ENCODE measurements around the gene DHX35.

DHX35 gene

DNA sequence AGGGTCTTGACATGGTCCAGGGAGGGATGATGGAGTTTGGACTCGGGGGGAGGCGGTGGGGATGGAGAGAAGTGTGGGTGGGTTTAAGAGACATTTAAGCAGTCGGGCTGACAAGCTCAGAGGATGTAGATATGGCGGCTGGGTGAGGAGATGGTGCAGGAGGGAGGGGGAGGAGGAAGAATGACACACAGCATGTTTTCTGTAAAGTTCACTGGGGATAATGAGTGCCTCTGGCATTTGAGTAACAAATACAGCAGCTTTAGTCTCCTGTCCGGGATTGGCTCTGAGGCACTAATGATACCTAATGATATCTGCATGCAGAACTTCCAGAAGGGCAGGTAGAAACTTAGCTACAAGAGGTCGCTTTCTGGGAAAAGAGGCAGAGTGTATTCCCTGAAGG lies 107.8 kb downstream of the DHX35 start:
- DNase-seq, result no peak

DNA sequence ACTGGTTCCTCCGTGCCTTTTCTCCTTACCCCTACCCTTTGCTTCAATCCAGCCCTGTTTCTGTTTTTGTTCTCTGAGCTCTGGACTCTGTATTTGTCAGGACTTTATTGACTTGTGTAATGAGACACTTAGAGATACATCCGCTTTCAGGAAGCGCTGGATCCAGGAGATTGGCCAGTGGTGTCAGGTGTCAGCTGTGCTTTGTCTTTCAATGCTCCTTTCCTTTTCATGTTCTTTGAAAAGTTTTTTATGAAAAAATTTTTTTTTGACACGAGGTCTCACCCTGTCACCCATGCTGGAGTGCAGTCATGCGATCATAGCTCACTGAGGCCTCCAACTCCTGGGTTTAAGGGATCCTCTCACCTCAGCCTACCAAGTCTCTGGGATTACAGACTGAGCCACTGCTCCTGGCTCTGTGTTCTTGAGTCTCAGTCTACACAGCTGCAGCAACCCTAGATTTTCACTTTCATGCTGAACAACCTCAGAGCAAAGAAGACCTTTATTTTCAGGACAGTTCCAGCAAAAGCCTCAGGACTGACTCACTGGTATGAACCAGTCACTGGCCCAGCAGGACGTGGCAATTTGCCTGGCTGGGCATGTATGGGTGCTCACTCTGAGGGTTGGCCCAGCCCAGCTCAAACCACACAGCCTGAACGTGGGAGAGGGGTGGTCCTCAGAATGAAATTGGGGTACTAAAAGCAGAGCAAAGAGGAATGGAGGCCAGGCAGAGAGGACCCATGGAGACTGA lies 108.5 kb downstream of the DHX35 start:
- peak; percentile 1 for DNase-seq

DNA sequence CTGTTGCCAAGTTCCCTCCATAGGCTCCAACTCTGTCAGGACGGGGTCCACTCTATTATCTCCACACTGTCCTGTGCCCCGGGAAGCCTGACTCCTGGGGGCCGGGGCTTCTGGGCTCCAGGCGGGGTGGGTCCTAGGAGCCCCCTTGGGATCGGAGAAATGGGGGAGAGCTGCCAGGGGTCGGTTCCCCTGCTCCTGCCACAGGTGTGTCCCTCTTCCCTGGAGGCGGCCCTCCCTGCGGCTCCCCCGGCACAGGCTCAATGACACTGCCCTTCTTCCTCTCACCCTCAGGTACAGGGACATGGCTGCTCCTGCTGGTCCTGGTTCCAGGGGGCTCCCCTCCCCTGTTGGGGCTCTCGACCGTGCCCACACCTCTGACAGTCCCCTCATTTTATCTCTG lies 110.0 kb downstream of the DHX35 start:
- no peak for DNase-seq

DNA sequence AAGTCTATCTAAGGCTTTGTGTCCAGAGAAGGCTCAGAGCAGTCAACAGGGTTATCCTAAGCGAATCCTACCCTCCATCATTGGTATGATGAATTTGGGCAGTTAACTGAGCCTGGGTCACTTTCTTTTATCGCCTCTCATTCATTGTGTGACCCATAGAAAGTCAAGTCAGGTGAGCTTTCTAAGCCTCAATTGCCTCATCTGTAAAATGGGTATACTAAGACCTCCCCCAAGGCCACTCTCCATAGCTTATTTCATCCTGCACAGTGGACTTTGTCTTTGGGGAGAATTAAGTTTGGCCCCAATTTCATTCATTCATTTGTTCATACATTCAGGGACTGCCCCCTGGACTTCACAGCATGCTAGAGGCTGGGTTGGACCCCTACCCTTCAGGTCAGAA lies 110.5 kb downstream of the DHX35 start:
- no peak for DNase-seq

DNA sequence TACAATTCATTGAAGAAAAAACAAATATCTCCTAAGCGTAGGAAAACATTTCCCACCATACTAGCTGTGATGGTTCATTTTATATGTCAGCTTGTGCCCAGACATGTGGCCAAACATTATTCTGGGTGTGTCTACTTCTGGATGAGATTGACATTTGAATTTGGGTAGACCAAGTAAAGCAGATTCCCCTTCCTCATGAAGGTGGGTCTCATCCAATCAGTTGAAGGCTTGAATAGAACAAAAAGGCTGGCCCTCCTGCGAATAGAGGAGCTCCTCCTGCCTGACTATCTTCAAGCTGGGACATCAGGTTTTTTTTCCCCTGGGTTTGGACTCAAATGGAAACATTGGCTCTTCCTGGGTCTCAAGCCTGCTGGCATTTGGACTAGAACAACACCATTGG lies 113.6 kb downstream of the DHX35 start:
- no peak for DNase-seq

DNA sequence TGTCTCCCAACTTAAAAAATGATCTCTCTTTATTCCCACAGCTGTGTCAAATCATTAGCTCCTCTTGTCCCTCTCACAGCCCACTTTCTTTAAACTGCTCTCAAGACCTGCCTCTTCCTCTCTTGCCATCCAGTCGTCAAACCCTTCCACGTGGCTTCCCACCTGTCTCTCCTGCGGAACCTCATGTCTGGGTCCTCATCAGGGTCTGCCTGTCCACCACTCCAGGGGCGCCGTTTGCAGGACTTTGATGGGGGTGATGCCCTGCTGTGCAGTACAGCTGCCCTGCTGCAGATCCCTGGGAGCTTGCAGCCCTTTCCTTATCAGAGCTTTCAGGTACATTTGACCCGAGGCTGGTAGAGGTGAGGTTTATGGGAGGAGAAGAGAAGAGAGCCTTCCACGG lies 114.8 kb downstream of the DHX35 start:
- DNase-seq, result no peak

DNA sequence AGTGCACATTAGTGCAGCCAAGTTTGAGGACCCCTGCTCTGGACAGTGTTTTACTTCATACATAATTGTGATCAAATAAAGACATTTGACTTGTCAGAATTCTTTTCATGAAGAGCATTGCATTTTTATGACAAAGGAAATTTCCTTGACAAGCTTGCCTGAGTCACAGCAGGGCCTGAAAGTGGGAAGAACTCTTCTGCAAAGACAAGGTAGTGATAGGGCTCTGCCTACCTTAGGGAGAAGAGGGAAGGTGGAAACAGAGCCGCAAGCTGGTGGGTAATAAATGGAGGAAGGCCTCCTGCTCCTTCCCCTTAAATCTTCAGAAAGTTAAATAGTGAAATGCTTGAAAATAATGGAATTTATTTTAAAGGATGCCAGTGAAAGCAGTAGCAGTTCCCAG lies 118.2 kb downstream of the DHX35 start:
- no peak for DNase-seq

DNA sequence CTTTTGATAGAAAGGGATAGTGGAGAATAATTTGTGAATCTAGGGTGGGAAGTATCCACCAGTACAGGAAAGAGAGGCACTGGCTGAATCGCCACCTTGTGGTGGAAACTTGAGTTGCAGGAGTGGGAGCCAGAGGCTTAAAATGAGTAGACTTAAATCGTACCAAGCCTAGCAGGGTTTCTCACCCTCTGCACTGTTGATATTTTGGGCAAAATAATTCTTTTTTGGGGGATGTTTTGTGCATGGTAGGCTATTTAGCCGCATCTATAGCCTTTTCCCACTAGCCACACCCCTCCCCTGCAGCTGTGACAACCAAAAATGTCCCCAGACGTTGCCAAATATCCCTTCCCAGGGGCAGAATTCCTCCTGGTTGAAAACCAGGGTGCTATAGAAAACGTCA lies 119.1 kb downstream of the DHX35 start:
- DNase-seq, result peak; percentile 64

DNA sequence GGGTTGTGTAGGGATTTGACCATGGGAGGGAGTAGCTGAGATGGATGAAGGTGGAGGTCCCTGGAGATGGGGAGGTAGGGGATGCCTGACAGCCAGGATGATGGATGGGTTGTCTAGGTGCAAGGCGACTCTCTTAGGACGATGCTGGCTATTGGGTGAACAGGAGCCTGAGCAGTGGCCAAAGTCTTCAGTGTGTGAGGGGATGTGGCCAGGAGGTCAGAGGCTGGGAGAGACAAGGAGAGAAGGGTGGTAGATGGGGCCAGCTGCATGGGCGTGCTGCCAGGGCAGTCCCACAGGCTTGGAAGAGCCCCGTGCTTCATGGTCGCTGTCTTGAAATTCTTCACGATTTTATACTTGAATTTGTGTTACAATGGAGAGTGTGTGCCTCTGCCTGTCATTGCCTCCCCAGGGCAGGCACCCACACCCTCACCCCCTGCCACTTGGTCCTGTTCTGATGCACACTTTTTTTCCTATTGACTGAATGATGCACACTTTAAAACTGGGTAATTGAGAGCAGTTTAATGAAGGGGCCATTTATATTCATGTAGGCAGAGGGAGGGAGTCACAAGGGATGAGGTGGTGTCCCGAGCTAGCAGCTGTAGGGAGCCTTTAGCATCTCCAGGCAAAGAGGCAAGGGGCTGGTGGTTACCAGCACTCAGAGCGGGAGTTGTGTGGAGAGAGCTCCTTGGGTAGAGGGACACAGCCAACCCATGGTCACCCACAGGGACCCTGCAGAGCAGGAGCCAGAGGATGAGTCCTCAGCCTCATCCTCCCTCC lies 120.7 kb downstream of the DHX35 start:
- DNase-seq, result no peak

DNA sequence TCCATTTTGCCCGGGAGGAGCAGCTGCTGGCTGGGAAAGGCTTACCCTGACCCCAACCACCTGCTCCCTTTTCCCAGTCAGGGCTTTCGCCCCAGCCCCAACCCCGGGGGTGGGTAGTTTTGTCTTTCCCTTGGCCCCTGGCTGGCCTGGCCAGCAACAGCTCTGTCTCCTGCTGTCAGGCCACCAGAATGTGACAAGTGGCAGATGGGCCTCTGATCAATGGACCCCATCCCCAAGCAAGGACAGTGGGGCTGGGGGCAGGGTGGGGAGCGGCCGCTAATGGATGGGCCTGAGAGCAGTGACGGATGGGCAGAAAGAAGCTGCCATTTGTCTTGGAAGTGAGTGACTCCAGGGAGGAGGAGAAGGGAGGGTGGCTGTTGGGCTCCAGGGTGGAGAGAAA lies 121.6 kb downstream of the DHX35 start:
- no peak for DNase-seq

DNA sequence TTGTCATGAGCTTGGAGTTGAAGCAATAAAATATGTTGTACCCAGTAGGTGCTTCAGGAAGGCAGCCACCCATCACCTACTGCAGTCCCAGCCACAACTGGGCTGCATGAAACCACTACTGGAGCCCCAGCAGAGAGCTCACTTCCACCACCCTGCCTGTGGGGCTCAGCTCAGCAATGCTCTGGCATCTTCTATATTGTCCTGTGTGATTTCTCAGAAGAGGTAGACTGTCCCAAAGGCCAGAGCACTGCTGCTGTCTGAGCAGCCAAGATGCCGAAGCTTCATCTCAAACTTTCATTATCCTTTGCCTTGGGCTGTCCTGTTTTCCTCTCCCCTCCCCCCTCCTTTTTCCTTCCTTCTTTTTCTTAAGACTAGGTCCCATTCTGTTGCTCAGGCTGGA lies 126.9 kb downstream of the DHX35 start:
- no peak for DNase-seq

Data from kidney glomerular epithelial cell (primary cell).